ENCODE measurements around the gene GLP1R. TPM values are rescaled to one million over a fixed set of nuclear protein-coding genes. Genes with fewer than 3 reads are reported as not detected.

GLP1R gene
- polyA plus RNA-seq, 1 donor from 2014 or later: 0.06 TPM

GRCh38 chr6:39090036-39090435 is 41.5 kb downstream of the GLP1R start:
- Histone ChIP-seq H3F3A (ENCODE audit: insufficient read depth, low read length, poor library complexity, severe bottlenecking) (no peaks in the 10 kb centered on the region), H3K79me2 (replicated peaks; ENCODE audit: insufficient read depth, low read length) (no peaks in the 10 kb centered on the region), H3K27me3 (ENCODE audit: insufficient read depth, low read depth, low read length) (no peaks in the 10 kb centered on the region), H4K20me1 (ENCODE audit: insufficient read depth) (no peaks in the 10 kb centered on the region), H3K9me3 (ENCODE audit: low read length) (no peaks in the 10 kb centered on the region), H3K9ac (ENCODE audit: low read length) (no peak overlapping the region), H3K4me2 (ENCODE audit: low read length) (no peak overlapping the region), H3K9me2 (ENCODE audit: insufficient read depth, low read length) (no peaks in the 10 kb centered on the region), H3K4me3 (ENCODE audit: low read length) (no peak overlapping the region), H2AFZ (ENCODE audit: low read depth, low read length) (no peak overlapping the region), H3K36me3 (ENCODE audit: insufficient read depth, low read length) (no peaks in the 10 kb centered on the region), H3K27ac (ENCODE audit: low read length) (no peak overlapping the region)
- no peak for TF ChIP-seq EZH2 (IDR thresholded peaks at IDR 0.05; ENCODE audit: borderline replicate concordance, insufficient read depth, low read length, poor library complexity, severe bottlenecking)
- no peak for TF ChIP-seq RAD21 (conservative IDR thresholded peaks at IDR 0.05)
- no peak for TF ChIP-seq POLR2AphosphoS5 (IDR thresholded peaks at IDR 0.05)
- TF ChIP-seq EP300 (conservative IDR thresholded peaks at IDR 0.05; ENCODE audit: poor library complexity, severe bottlenecking): no peak
- no peak for TF ChIP-seq TAF1 (IDR thresholded peaks at IDR 0.05; ENCODE audit: low read depth)
- no peak for TF ChIP-seq MXI1 (conservative IDR thresholded peaks at IDR 0.05; ENCODE audit: poor library complexity, severe bottlenecking)
- no peak for TF ChIP-seq CTCF (IDR thresholded peaks at IDR 0.05; ENCODE audit: poor library complexity, severe bottlenecking)
- no peak for TF ChIP-seq REST (IDR thresholded peaks at IDR 0.05; ENCODE audit: borderline replicate concordance)
- TF ChIP-seq SMC3 (conservative IDR thresholded peaks at IDR 0.05; ENCODE audit: poor library complexity): no peak

- no peak overlapping the region for H3K4me2 ChIP-seq (ENCODE audit: low read length)
- H3K9ac ChIP-seq (ENCODE audit: low read length): no peak overlapping the region
- TF ChIP-seq RAD21 (conservative IDR thresholded peaks at IDR 0.05) (no peak), EP300 (conservative IDR thresholded peaks at IDR 0.05; ENCODE audit: poor library complexity, severe bottlenecking) (no peak), MXI1 (conservative IDR thresholded peaks at IDR 0.05; ENCODE audit: poor library complexity, severe bottlenecking) (no peak), EZH2 (IDR thresholded peaks at IDR 0.05; ENCODE audit: borderline replicate concordance, insufficient read depth, low read length, poor library complexity, severe bottlenecking) (no peak), REST (IDR thresholded peaks at IDR 0.05; ENCODE audit: borderline replicate concordance) (no peak), SMC3 (conservative IDR thresholded peaks at IDR 0.05; ENCODE audit: poor library complexity) (no peak), TAF1 (IDR thresholded peaks at IDR 0.05; ENCODE audit: low read depth) (no peak), POLR2AphosphoS5 (IDR thresholded peaks at IDR 0.05) (no peak), CTCF (IDR thresholded peaks at IDR 0.05; ENCODE audit: poor library complexity, severe bottlenecking) (no peak)
- H3K79me2 ChIP-seq (replicated peaks; ENCODE audit: insufficient read depth, low read length): no peaks in the 10 kb centered on the region
- no peaks in the 10 kb centered on the region for H3K9me2 ChIP-seq (ENCODE audit: insufficient read depth, low read length)
- no peaks in the 10 kb centered on the region for H3K27me3 ChIP-seq (ENCODE audit: insufficient read depth, low read depth, low read length)
- no peaks in the 10 kb centered on the region for H3K36me3 ChIP-seq (ENCODE audit: insufficient read depth, low read length)
- H4K20me1 ChIP-seq (ENCODE audit: insufficient read depth): no peaks in the 10 kb centered on the region
- H3F3A ChIP-seq (ENCODE audit: insufficient read depth, low read length, poor library complexity, severe bottlenecking): no peaks in the 10 kb centered on the region
- H3K27ac ChIP-seq (ENCODE audit: low read length): no peak overlapping the region
- H2AFZ ChIP-seq (ENCODE audit: low read depth, low read length): no peak overlapping the region
- no peaks in the 10 kb centered on the region for H3K9me3 ChIP-seq (ENCODE audit: low read length)
- no peak overlapping the region for H3K4me3 ChIP-seq (ENCODE audit: low read length)
These were observed 42.6 kb downstream of the GLP1R start for GRCh38 chr6:39091220-39091619.

Measured in neural cell (in vitro differentiated cells).